ENCODE data around the gene GNA12.

Gene GNA12

DNA sequence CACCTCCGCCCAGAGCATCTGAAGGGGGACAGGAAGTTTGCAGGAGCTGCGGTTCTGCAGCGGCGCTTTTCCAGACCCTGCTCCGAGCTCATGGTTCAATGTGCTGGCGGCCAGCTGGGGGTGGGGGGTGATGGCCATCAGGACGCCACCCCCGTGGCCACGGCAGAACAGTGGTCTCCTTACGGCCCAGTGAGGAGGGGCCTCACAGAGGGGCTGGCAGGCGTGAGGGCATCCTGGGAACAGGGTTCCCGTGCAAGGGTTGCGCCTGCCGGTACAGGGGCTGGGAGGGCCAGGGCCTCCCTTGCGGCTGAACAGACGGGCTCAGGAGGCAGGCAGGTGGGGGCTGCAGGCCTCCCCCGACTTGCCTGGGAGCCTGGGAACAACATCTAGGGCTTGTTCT lies 39.0 kb upstream of the GNA12 start:
- TF ChIP-seq CTCF (conservative IDR thresholded peaks at IDR 0.05) (no peak), ZFX (IDR thresholded peaks at IDR 0.05) (no peak)
- H3K27ac ChIP-seq: no peak overlapping the region

- no peak overlapping the region for H3K27ac ChIP-seq
- no peak for TF ChIP-seq CTCF (conservative IDR thresholded peaks at IDR 0.05)
- no peak for TF ChIP-seq ZFX (IDR thresholded peaks at IDR 0.05)
Measured at GRCh38 chr7:2882111-2882510, 38.0 kb upstream of the GNA12 start.

- no peak for TF ChIP-seq ZFX (IDR thresholded peaks at IDR 0.05)
Measured at GRCh38 chr7:2880874-2881533, 36.9 kb upstream of the GNA12 start.

DNA sequence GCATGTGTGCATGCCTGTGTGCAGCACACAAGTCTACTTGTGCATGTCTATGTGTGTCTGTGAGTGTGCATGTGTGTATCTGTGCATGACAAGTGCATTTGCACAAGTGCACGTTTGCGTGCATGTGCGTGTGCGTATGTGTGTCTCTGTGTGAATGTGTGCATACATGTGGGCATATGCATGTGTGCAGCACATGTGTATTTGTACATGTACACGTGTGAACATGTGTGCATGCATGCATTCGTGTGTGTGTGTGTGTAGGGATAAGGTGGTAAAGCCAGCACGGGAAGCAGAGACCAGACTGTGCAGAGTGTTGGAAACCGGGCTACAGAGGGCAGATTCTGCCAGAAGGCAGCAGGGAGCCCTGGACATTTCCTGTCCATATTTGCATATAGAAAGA lies 35.9 kb upstream of the GNA12 start:
- H3K27ac ChIP-seq: no peak overlapping the region
- TF ChIP-seq ZFX (IDR thresholded peaks at IDR 0.05) (no peak), CTCF (conservative IDR thresholded peaks at IDR 0.05) (no peak)

More at GRCh38 chr7:2880874-2881533, 36.9 kb upstream of the GNA12 start:
- H3K27ac ChIP-seq: no peak overlapping the region

DNA sequence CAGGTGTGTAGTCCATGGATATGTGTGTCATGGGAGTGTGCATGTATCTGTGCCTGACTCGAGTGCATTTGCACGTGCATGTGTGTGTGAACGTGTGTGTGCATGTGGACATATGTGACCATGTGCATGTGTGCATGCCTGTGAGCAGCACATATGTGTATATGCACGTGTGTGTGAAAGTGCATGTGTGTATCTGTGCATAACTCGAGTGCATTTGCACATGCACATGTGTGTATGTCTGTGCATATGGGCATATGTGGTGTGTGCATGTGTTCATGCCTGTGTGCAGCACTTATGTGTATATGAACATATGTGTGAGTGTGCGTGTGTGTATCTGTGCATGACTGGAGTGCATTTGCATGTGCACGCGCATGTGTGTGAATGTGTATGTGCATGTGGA lies 35.2 kb upstream of the GNA12 start:
- no peak overlapping the region for H3K27ac ChIP-seq
- TF ChIP-seq ZFX (IDR thresholded peaks at IDR 0.05): no peak
- TF ChIP-seq CTCF (conservative IDR thresholded peaks at IDR 0.05): no peak

DNA sequence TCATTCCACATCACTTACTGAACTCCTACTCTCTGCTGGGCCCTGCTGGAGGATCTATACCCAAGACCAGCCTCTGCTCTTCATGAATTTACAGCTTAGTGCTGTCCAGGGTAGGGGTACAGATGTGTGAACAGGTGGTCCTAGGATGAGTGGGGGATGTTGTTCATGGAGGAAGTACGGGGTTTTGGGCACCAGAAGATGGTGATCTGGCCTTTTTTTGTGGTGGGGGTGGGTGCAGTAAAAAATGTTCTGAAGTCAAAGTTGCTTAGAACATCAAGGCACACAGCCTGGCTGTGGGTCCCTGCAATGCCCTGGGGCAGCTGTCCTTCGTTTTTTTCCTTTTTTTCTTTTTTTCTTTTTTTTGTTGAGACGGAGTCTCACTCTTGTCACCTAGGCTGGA lies 34.2 kb upstream of the GNA12 start:
- H3K27ac ChIP-seq: no peak overlapping the region
- no peak for TF ChIP-seq ZFX (IDR thresholded peaks at IDR 0.05)
- TF ChIP-seq CTCF (conservative IDR thresholded peaks at IDR 0.05): no peak

- no peak overlapping the region for H3K27ac ChIP-seq
- TF ChIP-seq CTCF (conservative IDR thresholded peaks at IDR 0.05): no peak
- TF ChIP-seq ZFX (IDR thresholded peaks at IDR 0.05): no peak
Measured at GRCh38 chr7:2876031-2876731, 32.1 kb upstream of the GNA12 start.
